Activated CD4-positive, alpha-beta T cell treated with anti-CD3 and anti-CD28 coated beads for 24 hours (primary cell): ENCODE data around the gene PDE6C.

Experiments used
- DNase-seq, 2 donors: peaks; one replicate each; pipeline ENCODE4 v3.0.0-alpha.2; 2020; ENCODE audit warnings: low read depth in 2 of 2

Gene PDE6C

GRCh38 chr10:93612311-93612710 lies at the start of gene PDE6C:
Gene PDE6C (plus strand): TSS chr10:93612537. CDS start chr10:93612726, 189 bp downstream.
- DNase-seq = no peak

- DNase-seq = no peak
These were observed 46.9 kb upstream of the PDE6C start for GRCh38 chr10:93565446-93565845.

GRCh38 chr10:93566435-93567276 lies 45.7 kb upstream of the PDE6C start, which contains the start of gene FFAR4:
Gene FFAR4 (plus strand): TSS chr10:93566665. CDS start chr10:93566721, 56 bp downstream.
- DNase-seq = no peak

- DNase-seq = no peak
These were observed 44.8 kb upstream of the PDE6C start for GRCh38 chr10:93567277-93568104.

GRCh38 chr10:93568105-93568390 lies 44.3 kb upstream of the PDE6C start:
- no peak for DNase-seq

- no peak for DNase-seq
These were observed 42.0 kb upstream of the PDE6C start for GRCh38 chr10:93570383-93570782.

- no peak for DNase-seq
These were observed 39.7 kb upstream of the PDE6C start for GRCh38 chr10:93572606-93573005.

GRCh38 chr10:93573051-93573909 lies 39.1 kb upstream of the PDE6C start:
- DNase-seq = no peak

- no peak for DNase-seq
These were observed 38.4 kb upstream of the PDE6C start for GRCh38 chr10:93573924-93574323.

- DNase-seq = no peak
These were observed 35.4 kb upstream of the PDE6C start for GRCh38 chr10:93576888-93577287.

GRCh38 chr10:93577565-93577964 lies 34.8 kb upstream of the PDE6C start:
- no peak for DNase-seq

- DNase-seq = no peak
These were observed 33.2 kb upstream of the PDE6C start for GRCh38 chr10:93579089-93579488.

GRCh38 chr10:93579985-93580711 lies 32.2 kb upstream of the PDE6C start:
- DNase-seq = no peak

- no peak for DNase-seq
These were observed 31.5 kb upstream of the PDE6C start for GRCh38 chr10:93580828-93581227.

- no peak for DNase-seq
These were observed 27.9 kb upstream of the PDE6C start for GRCh38 chr10:93584445-93584844.

GRCh38 chr10:93589648-93590562 lies 22.4 kb upstream of the PDE6C start:
- DNase-seq = no peak

GRCh38 chr10:93590638-93591037 lies 21.7 kb upstream of the PDE6C start:
- no peak for DNase-seq

- no peak for DNase-seq
These were observed 21.1 kb upstream of the PDE6C start for GRCh38 chr10:93591065-93591808.

- DNase-seq = no peak
These were observed 19.1 kb upstream of the PDE6C start for GRCh38 chr10:93593254-93593653.

- no peak for DNase-seq
These were observed 18.6 kb upstream of the PDE6C start for GRCh38 chr10:93593749-93594148.
